Colonic mucosa (tissue), 4 donors: ENCODE measurements around the gene LOXHD1. TPM values are rescaled to one million over a fixed set of nuclear protein-coding genes. Genes with fewer than 3 reads are reported as not detected.

ENCODE experiments used
- DNase-seq: peaks from one replicate; pipeline ENCODE4 v3.0.0-alpha.2; 2020
- H3K27ac ChIP-seq: fragments of 200-600 bp; one replicate; pipeline ENCODE4 v1.8.0; 2021
- H3K27me3 ChIP-seq: fragments of 200-600 bp; one replicate; pipeline ENCODE4 v1.8.0; 2021
- H3K36me3 ChIP-seq: fragments of 200-600 bp; one replicate; pipeline ENCODE4 v1.8.0; 2021
- H3K4me1 ChIP-seq: fragments of 200-600 bp; one replicate; pipeline ENCODE4 v1.8.0; 2021; ENCODE audit warnings: mild to moderate bottlenecking
- H3K4me3 ChIP-seq: fragments of 200-600 bp; one replicate; pipeline ENCODE4 v1.8.0; 2021
- H3K9ac ChIP-seq, 2 donors: one replicate each; pipeline ENCODE4 v1.7.0; 2013; ENCODE audit warnings: control low read depth in 2 of 2, low read depth in 2 of 2, low read length in 2 of 2
- H3K9me3 ChIP-seq: fragments of 200-600 bp; one replicate; pipeline ENCODE4 v1.8.0; 2021
- intact Hi-C: fragments of 100-400 bp; cut with DNase I; formaldehyde crosslinking; loops from one replicate; pipeline ENCODE4 v1.14.1; 2022
- total RNA-seq, 2 donors: library from RNA; stranded (reverse); fragmentation: NEBNext Ultra II Directional in 1 of 2; extraction: Animal tissue kit (Norgen Biotek cat#: 25700) in 1 of 2; gene quantifications; one replicate each; pipeline ENCODE4 v1.2.1, GENCODE V29; 2021
- TF ChIP-seq, protein P1 (sequence below): fragments of 200-600 bp; IDR thresholded peaks from one replicate; pipeline ENCODE4 v1.8.0; 2022; ENCODE audit warnings: antibody characterized with exemption, mild to moderate bottlenecking
- donor health status: healthy.
- donor health status: DM: no; HTN: no; CAD: no.
- donor health status: DM: no; HTN: no; CAD: no.

The LOXHD1 gene
- total RNA-seq, 2 donors from 2014 or later = not detected

DNA sequence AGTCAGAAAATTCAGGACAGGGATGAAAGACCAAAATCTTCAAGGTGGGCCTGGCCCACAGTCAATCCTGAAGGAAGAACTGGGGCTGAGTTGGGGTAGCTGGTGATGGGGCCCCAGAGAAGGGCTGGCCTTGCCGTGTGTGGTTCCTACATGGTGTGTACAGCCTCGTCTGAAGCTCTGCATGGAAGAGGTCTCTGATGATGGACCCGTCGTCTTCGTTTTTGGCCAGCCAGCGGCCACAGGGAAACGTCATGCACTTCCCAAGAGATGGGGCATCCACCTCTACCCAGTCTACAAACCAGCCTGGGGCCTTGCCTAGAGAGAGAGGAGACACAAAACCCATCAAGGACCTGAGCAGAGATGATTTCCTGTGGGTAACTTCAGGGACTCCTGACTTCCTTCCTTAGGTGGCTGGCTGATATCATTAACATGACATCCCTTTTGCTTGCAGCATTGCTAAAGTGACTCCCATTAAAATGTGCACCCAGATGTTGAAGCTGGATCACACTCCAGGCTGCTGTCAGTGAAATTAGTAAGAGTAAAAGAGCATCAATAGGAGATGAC lies 115.3 kb downstream of the LOXHD1 start:
- H3K4me1 ChIP-seq = no peaks in the 10 kb centered on the region
- intact Hi-C loops = no loop called here
- no peak overlapping the region for H3K27ac ChIP-seq
- no peak overlapping the region for H3K4me3 ChIP-seq
- H3K9me3 ChIP-seq = no peaks in the 10 kb centered on the region
- H3K27me3 ChIP-seq = no peaks in the 10 kb centered on the region
- no peaks in the 10 kb centered on the region for H3K36me3 ChIP-seq
- TF ChIP-seq, protein P1, sequence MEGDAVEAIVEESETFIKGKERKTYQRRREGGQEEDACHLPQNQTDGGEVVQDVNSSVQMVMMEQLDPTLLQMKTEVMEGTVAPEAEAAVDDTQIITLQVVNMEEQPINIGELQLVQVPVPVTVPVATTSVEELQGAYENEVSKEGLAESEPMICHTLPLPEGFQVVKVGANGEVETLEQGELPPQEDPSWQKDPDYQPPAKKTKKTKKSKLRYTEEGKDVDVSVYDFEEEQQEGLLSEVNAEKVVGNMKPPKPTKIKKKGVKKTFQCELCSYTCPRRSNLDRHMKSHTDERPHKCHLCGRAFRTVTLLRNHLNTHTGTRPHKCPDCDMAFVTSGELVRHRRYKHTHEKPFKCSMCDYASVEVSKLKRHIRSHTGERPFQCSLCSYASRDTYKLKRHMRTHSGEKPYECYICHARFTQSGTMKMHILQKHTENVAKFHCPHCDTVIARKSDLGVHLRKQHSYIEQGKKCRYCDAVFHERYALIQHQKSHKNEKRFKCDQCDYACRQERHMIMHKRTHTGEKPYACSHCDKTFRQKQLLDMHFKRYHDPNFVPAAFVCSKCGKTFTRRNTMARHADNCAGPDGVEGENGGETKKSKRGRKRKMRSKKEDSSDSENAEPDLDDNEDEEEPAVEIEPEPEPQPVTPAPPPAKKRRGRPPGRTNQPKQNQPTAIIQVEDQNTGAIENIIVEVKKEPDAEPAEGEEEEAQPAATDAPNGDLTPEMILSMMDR = no peak
- H3K9ac ChIP-seq = no peak overlapping the region
- DNase-seq = no peak

DNA sequence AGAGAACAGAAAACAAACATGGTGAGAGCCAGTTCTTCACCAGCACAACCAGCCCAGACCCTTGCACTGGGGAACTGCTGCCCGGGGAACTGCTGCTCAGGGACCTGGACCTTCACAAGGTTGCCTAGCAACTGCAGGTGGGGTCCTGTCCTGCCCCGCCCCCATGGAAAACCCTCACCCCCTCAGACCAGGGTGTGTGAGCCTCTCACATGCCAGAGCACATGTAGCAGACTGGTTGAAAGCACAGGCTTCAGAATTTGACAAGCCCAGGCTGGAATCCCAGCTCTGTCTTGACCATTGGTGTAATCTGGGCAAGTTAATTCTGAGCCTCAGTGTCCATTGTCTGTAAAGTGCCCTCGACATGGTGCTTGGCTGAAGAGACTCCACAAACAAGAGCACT lies 118.6 kb downstream of the LOXHD1 start:
- TF ChIP-seq, protein P1 = no peak
- intact Hi-C loops = no loop called here
- no peak overlapping the region for H3K9ac ChIP-seq
- no peak for DNase-seq
- no peaks in the 10 kb centered on the region for H3K4me1 ChIP-seq
- H3K4me3 ChIP-seq = no peak overlapping the region
- H3K27me3 ChIP-seq = no peaks in the 10 kb centered on the region
- no peaks in the 10 kb centered on the region for H3K36me3 ChIP-seq
- no peaks in the 10 kb centered on the region for H3K9me3 ChIP-seq
- no peak overlapping the region for H3K27ac ChIP-seq

DNA sequence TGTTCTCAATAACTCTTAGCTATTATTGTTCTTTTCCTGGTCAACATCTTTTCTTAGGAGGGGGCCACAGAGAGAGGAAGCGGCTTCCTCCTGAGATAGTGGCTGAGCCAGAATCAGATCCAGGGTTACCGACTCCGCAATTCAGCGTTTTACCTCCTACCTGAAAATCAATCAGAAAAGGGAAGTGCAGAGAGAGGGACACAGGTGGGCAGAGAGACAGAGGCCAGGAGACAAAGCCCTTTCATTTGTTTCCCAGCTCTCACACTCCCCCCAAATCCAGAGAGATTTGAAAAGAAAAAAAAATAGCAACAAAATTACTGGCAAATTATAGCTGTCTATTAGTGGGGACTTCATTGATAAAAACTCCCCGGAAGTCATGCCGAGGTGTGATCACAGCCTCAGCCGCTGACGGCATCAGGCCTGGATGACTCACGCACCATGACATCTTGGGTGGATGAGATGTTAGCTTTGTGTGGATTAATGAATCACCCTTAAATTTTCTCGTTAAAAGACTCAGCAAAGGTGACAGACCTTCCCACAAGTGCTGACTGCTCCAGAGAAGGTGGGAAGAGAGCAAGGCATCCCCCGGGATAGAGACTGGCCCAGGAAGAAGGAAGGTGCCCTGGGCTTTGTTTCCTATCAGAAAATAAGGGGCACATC lies 120.7 kb downstream of the LOXHD1 start:
- DNase-seq = no peak
- TF ChIP-seq, protein P1 = no peak
- no peaks in the 10 kb centered on the region for H3K27me3 ChIP-seq
- H3K27ac ChIP-seq = no peak overlapping the region
- H3K4me3 ChIP-seq = no peak overlapping the region
- no peaks in the 10 kb centered on the region for H3K36me3 ChIP-seq
- no peak overlapping the region for H3K9ac ChIP-seq
- no peaks in the 10 kb centered on the region for H3K9me3 ChIP-seq
- H3K4me1 ChIP-seq = no peaks in the 10 kb centered on the region
- intact Hi-C loops = no loop called here

DNA sequence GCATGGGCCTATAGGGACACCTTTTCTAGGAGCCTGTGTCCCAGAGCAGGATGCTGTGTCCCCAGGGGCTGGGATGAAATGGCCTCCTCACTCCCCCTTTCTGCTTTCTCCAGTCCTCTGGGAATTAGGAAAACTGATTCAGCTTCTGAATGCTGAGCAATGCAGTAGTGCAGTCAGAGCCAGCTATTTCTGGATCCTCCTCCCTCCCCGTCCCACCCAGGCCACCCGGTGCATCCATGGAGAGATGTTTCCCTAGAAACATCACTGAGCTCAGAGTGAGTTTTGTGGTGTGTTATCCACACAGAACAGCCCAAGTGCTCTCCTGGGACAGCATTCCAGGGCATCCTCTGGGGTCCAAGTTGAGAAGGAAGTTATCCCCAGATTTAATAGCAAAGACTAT lies 125.5 kb downstream of the LOXHD1 start:
- Histone ChIP-seq H3K4me3 (no peak overlapping the region), H3K27me3 (no peaks in the 10 kb centered on the region), H3K27ac (no peak overlapping the region), H3K9me3 (no peaks in the 10 kb centered on the region), H3K9ac (no peak overlapping the region), H3K4me1 (no peaks in the 10 kb centered on the region), H3K36me3 (no peaks in the 10 kb centered on the region)
- no peak for DNase-seq
- TF ChIP-seq, protein P1 = no peak
- intact Hi-C loops = no loop called here

DNA sequence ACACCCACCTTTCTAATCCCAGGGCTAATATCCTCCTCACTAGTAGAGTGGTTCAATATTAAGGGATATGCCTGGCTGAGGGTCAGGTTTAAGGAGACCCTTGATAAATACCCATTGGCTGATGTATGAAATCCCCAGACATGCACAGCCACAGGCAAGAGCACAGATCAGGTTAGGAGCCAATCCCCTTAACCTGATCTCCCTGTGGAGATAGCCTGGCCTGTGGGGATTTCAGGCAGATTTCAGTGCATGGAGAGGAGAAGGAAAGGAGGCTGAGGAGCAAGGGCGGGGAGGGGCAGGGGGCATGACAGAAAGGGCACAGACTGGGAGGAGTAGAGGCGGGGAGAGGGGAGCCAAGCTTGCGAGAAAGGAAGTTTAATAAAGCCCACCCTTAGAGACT lies 129.0 kb downstream of the LOXHD1 start:
- no peak overlapping the region for H3K27ac ChIP-seq
- DNase-seq = no peak
- no peak overlapping the region for H3K9ac ChIP-seq
- TF ChIP-seq, protein P1 = no peak
- H3K9me3 ChIP-seq = no peaks in the 10 kb centered on the region
- H3K27me3 ChIP-seq = no peaks in the 10 kb centered on the region
- H3K36me3 ChIP-seq = no peaks in the 10 kb centered on the region
- H3K4me1 ChIP-seq = no peaks in the 10 kb centered on the region
- intact Hi-C loops = no loop called here
- H3K4me3 ChIP-seq = no peak overlapping the region
